Pancreas (tissue), 10 donors: ENCODE results near the gene ZNF831. TPM values are rescaled to one million over a fixed set of nuclear protein-coding genes. Genes with fewer than 3 reads are reported as not detected.

Experiments used
- ATAC-seq, 4 donors: fragments of 200-7000 bp; cut with Tn5 transposase; one replicate each; pipeline versions ENCODE4 v1.8.0 to v1.9.1; 2020; ENCODE audit warnings: mild to moderate bottlenecking in 4 of 4, moderate library complexity in 4 of 4
- DNase-seq, 6 donors: peaks; one replicate each; pipeline ENCODE4 v3.0.0-alpha.2; 2020
- FAIRE-seq: peaks from 2 replicates; lab custom pipeline; 2012; peaks lifted over from hg19 to GRCh38; lab: Jason Lieb, UNC
- H3K27ac ChIP-seq, 4 donors: fragments of 200-600 bp; sonication (generic); 1 replicate in 3 of 4; 2 replicates in 1 of 4; pipeline versions ENCODE4 v1.5.0 to v1.8.0; 2020
- H3K27me3 ChIP-seq, 4 donors: fragments of 200-600 bp; one replicate each; pipeline ENCODE4 v1.8.0; 2021
- H3K36me3 ChIP-seq, 3 donors: fragments of 200-600 bp; sonication (generic) in 1 of 3; one replicate each; pipeline versions ENCODE4 v1.5.0 to v1.8.0; 2020 to 2021
- H3K4me1 ChIP-seq, 3 donors: fragments of 200-600 bp; one replicate each; pipeline ENCODE4 v1.8.0; 2021
- H3K4me3 ChIP-seq, 4 donors: fragments of 200-600 bp; sonication (generic) in 2 of 4; one replicate each; pipeline versions ENCODE4 v1.5.0 to v1.8.0; 2020 to 2021
- H3K9me3 ChIP-seq, 4 donors: fragments of 200-600 bp; one replicate each; pipeline ENCODE4 v1.8.0; 2021
- WGBS, 2 donors: extraction: QIAGEN DNeasy Blood & Tissue Kit; methylation state at CpG; one replicate each; pipeline ENCODE4 v1.1.7; 2013; 5-methylcytosine and 5-hydroxymethylcytosine counted together
- intact Hi-C, 3 donors: fragments of 100-400 bp; cut with DNase I; formaldehyde crosslinking; loops; one replicate each; pipeline versions ENCODE4 v1.11.1 to v1.14.2; 2022
- polyA plus RNA-seq, 2 donors: library from polyadenylated mRNA; stranded (reverse); fragments of 200-250 nt; gene quantifications; one replicate each; pipeline ENCODE4 v1.2.3, GENCODE V29; 2013
- total RNA-seq, 6 donors: library from RNA; stranded (reverse); fragmentation: NEBNext Ultra II Directional in 4 of 6; extraction: Animal tissue kit (Norgen Biotek cat#: 25700) in 4 of 6; gene quantifications; one replicate each; pipeline versions ENCODE4 v1.2.1 to v1.2.4, GENCODE V29; 2021 to 2023
- TF ChIP-seq, protein P1 (sequence below), 4 donors: fragments of 200-600 bp; sonication (generic) in 3 of 4; IDR thresholded peaks; one replicate each; pipeline versions ENCODE4 v1.5.0 to v1.8.0; 2021; ENCODE audit warnings: antibody characterized with exemption in 4 of 4
- donor health status: healthy with polysubstance abuse.
- donor health status: DM: no; HTN: no; CAD: no; lungs with moderate emphysema.
- donor health status: DM: no; HTN: no; CAD: no.
- donor health status: control.
- donor health status: control.
- donor health status: Bipolar disorder and iron deficiency.
- donor health status: DM: yes; HTN: yes; CAD: no.
- donor health status: DM: no; HTN: no; CAD: no.
- donor health status: DM: no; HTN: no; CAD: no.
- donor health status: DM: yes; HTN: yes; CAD: no.

Gene ZNF831
- total and polyA plus RNA-seq, 8 donors: 0.04 to 0.23 (median 0.16) TPM

DNA sequence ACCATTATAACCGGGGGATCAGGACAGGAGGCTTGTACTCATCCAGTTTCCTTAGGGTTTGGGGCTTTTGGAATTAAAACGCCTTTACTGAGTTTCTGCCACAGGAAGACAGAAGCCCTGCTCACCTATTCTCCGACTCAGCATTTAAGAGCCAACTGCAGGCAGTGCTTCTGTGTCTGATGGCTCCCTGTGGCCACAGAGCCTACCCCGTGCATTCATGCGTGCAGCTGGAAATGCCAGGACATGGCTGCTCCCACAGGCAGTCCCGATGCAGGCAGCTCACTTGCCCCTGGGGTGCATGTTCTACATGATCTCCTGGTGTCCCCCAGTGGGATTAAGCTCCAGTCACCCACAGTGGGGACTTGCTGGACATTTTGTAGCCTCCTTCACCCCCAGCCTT, 22.2 kb downstream of the ZNF831 start:
- no peak overlapping the region for H3K4me3 ChIP-seq
- ATAC-seq (no peak), FAIRE-seq (no peak), DNase-seq (no peak)
- H3K27me3 ChIP-seq: no peaks in the 10 kb centered on the region
- no peaks in the 10 kb centered on the region for H3K36me3 ChIP-seq
- H3K27ac ChIP-seq: no peak overlapping the region
- H3K9me3 ChIP-seq: no peaks in the 10 kb centered on the region
- TF ChIP-seq, protein P1, sequence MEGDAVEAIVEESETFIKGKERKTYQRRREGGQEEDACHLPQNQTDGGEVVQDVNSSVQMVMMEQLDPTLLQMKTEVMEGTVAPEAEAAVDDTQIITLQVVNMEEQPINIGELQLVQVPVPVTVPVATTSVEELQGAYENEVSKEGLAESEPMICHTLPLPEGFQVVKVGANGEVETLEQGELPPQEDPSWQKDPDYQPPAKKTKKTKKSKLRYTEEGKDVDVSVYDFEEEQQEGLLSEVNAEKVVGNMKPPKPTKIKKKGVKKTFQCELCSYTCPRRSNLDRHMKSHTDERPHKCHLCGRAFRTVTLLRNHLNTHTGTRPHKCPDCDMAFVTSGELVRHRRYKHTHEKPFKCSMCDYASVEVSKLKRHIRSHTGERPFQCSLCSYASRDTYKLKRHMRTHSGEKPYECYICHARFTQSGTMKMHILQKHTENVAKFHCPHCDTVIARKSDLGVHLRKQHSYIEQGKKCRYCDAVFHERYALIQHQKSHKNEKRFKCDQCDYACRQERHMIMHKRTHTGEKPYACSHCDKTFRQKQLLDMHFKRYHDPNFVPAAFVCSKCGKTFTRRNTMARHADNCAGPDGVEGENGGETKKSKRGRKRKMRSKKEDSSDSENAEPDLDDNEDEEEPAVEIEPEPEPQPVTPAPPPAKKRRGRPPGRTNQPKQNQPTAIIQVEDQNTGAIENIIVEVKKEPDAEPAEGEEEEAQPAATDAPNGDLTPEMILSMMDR (IDR thresholded peaks at IDR 0.05): no peak
- intact Hi-C loops: no loop called here
- no peaks in the 10 kb centered on the region for H3K4me1 ChIP-seq
- 55 to 61% methylated on average over 6 of the region's 6 CpGs for WGBS, 2 donors

DNA sequence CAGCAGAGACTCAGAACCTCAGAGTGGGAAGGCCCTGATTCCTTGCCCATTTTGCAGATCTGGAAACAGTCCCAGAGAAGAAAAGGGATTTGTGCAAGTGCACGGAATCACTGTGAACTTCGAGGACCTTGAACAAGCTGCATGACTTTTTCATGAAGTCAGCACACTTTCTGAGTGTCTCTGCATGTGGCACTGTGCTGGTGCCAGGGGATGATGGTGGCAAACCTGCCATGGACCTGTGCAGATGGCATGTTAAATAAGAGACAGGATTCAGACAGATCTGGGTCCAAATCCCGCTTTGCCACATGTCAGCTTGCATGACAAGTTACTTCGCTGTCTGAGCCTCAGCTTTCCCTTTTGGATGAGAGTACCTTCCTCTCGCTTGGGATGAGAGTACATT, 26.8 kb downstream of the ZNF831 start:
- DNase-seq (no peak), ATAC-seq (no peak), FAIRE-seq (no peak)
- 50 to 58% methylated on average over 5 of the region's 5 CpGs for WGBS, 2 donors
- H3K4me3 ChIP-seq: no peak overlapping the region
- H3K9me3 ChIP-seq: no peaks in the 10 kb centered on the region
- H3K27ac ChIP-seq: no peak overlapping the region
- intact Hi-C loops: no loop called here
- no peaks in the 10 kb centered on the region for H3K4me1 ChIP-seq
- H3K27me3 ChIP-seq: peaks cover 0 to 5% (median 0%) of the 10 kb centered on the region in 4 donors
- no peaks in the 10 kb centered on the region for H3K36me3 ChIP-seq
- TF ChIP-seq, protein P1 (IDR thresholded peaks at IDR 0.05): no peak

DNA sequence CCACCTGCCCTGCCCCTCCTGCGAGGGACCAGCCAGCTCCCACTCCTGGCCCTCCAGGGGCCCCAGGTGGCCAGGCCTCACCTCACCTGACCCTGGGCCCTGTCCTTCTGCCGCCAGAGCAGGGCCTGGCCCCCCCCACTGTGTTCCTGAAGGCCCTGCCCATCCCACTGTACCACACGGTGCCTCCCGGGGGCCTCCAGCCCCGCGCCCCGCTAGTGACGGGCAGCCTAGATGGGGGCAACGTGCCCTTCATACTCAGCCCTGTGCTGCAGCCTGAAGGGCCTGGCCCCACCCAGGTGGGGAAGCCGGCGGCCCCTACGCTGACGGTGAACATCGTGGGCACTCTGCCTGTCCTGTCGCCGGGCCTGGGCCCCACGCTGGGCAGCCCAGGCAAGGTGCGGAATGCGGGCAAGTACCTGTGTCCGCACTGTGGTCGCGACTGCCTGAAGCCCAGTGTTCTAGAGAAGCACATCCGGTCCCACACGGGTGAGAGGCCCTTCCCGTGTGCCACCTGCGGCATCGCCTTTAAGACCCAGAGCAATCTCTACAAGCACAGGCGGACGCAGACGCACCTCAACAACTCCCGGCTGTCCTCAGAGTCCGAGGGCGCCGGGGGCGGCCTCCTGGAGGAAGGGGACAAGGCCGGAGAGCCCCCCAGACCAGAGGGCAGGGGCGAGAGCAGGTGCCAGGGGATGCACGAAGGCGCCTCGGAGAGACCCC, 27.6 kb downstream of the ZNF831 start:
- no peaks in the 10 kb centered on the region for H3K9me3 ChIP-seq
- no peaks in the 10 kb centered on the region for H3K36me3 ChIP-seq
- TF ChIP-seq, protein P1 (IDR thresholded peaks at IDR 0.05): no peak
- ATAC-seq: no peak
- FAIRE-seq: no peak
- peak in 1 of 6 donors; percentile 74 for DNase-seq
- no peak overlapping the region for H3K27ac ChIP-seq
- no peak overlapping the region for H3K4me3 ChIP-seq
- intact Hi-C loops: no loop called here
- peaks cover 0 to 5% (median 0%) of the 10 kb centered on the region in 4 donors for H3K27me3 ChIP-seq
- no peaks in the 10 kb centered on the region for H3K4me1 ChIP-seq
- 74 to 80% methylated on average over 40 of the region's 40 CpGs for WGBS, 2 donors

DNA sequence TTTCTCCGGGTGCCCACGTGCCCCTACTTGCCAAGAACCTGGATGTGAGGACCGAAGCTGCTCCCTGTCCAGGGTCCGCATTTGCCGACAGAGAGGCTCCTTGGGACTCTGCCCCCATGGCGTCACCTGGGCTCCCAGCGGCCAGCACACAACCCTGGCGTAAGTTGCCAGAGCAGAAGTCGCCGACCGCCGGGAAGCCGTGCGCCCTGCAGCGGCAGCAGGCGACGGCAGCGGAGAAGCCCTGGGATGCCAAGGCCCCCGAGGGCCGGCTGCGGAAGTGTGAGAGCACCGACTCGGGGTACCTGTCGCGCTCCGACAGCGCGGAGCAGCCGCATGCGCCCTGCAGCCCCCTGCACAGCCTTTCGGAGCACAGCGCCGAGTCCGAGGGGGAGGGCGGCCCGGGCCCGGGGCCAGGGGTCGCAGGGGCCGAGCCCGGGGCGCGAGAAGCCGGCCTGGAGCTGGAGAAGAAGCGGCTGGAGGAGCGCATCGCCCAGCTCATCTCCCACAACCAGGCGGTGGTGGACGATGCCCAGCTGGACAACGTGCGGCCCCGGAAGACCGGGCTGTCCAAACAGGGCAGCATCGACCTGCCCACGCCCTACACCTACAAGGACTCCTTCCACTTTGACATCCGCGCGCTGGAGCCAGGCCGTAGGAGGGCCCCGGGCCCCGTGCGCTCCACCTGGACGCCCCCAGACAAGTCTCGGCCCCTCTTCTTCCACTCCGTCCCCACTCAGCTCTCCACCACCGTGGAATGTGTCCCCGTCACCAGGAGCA, 28.3 kb downstream of the ZNF831 start:
- H3K4me3 ChIP-seq: no peak overlapping the region
- H3K4me1 ChIP-seq: no peaks in the 10 kb centered on the region
- TF ChIP-seq, protein P1 (IDR thresholded peaks at IDR 0.05): no peak
- H3K36me3 ChIP-seq: no peaks in the 10 kb centered on the region
- H3K27ac ChIP-seq: no peak overlapping the region
- FAIRE-seq (no peak), ATAC-seq (no peak), DNase-seq (no peak)
- no peaks in the 10 kb centered on the region for H3K9me3 ChIP-seq
- intact Hi-C loops: no loop called here
- H3K27me3 ChIP-seq: peaks cover 0 to 5% (median 0%) of the 10 kb centered on the region in 4 donors
- WGBS, 2 donors: 36 to 47% methylated on average over 53 to 66 of the region's 66 CpGs
